ENCODE data around the gene HES2. TPM values are rescaled to one million over a fixed set of nuclear protein-coding genes. Genes with fewer than 3 reads are reported as not detected.
A peak's percentile ranks its signal among the peaks of the same experiment; 100 is the strongest.

HES2 gene
- total and polyA plus RNA-seq, 9 of the 15 experiments (the other 6 are each of a cell fraction or from before 2014, with no cell fraction given), result 0.05 to 0.18 (median 0.07) TPM; not detected in 4

DNA sequence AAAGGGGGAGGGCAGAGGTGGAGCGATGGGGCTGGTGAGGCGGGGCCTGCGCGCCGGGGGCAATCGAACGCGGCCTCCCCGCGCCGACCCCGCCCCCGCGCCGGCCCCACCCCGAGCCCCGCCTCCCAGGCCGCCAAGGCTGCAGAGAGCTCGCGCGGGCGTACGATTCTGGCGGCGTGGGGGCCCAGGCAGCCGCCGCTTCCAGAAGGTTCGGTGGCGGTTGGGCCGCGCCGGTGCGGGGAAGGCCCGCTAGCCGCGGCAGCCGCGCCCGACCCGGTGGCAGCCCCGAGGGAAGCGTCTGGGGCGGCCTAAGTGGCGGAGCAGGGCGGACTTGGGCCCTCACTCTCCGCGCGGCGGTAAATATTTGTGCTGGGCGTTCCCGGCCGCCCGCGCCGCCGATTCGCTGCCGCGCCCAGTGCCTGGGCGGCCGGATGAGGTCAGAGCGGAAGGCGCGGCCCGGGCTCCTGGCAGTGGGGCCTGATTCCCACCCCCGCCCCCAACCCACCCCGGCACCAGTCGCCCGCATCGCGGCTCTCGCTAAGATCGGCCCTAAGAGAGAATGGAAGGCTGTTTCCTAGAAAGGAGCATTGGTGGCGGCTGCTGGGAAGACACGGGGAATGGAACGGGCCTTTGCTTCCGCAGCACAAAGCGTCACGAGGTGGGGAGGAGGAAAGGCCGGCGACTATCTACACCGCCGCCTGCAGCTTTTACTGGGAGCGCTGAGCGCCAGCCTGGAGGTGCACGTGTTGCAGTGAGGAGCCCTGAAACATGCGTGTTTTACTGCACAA lies 26.1 kb downstream of the HES2 start, which contains the start of gene ACOT7 (continued):
- peak; percentile 79 for TF ChIP-seq TFAP4 (CRISPR knock-in tag; IDR thresholded peaks at IDR 0.05; ENCODE audit: borderline replicate concordance)
- TF ChIP-seq ARID1B (IDR thresholded peaks at IDR 0.05), result peak; percentile 49; the same call in 1 of the 2 replicates
- TF ChIP-seq EWSR1 (IDR thresholded peaks at IDR 0.05; ENCODE audit: borderline replicate concordance, low read depth, partially characterized antibody), result no peak
- TF ChIP-seq, protein P1, sequence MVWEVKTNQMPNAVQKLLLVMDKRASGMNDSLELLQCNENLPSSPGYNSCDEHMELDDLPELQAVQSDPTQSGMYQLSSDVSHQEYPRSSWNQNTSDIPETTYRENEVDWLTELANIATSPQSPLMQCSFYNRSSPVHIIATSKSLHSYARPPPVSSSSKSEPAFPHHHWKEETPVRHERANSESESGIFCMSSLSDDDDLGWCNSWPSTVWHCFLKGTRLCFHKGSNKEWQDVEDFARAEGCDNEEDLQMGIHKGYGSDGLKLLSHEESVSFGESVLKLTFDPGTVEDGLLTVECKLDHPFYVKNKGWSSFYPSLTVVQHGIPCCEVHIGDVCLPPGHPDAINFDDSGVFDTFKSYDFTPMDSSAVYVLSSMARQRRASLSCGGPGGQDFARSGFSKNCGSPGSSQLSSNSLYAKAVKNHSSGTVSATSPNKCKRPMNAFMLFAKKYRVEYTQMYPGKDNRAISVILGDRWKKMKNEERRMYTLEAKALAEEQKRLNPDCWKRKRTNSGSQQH (CRISPR knock-in tag; IDR thresholded peaks at IDR 0.05), result no peak
- peak; percentile 99 for TF ChIP-seq ZFX (CRISPR knock-in tag; IDR thresholded peaks at IDR 0.05)
- TF ChIP-seq RFX5 (IDR thresholded peaks at IDR 0.05; ENCODE audit: low read depth, low read length), result no peak
- peak; percentile 63 for TF ChIP-seq KDM5B (IDR thresholded peaks at IDR 0.05; ENCODE audit: insufficient replicate concordance, low read depth, low read length)
- no peak for TF ChIP-seq HSF4 (CRISPR knock-in tag; IDR thresholded peaks at IDR 0.05; ENCODE audit: borderline replicate concordance)
- no peak for TF ChIP-seq TAF9B (IDR thresholded peaks at IDR 0.05; ENCODE audit: partially characterized antibody)
- peak; percentile 67; the same call in 1 of the 2 replicates for TF ChIP-seq BRD4 (IDR thresholded peaks at IDR 0.05)
- TF ChIP-seq CHCHD3 (CRISPR knock-in tag; IDR thresholded peaks at IDR 0.05), result no peak
- peak; percentile 40 for TF ChIP-seq FOSL1 (tag; conservative IDR thresholded peaks at IDR 0.05)
- no peak for TF ChIP-seq REST (IDR thresholded peaks at IDR 0.05; ENCODE audit: borderline replicate concordance)
- peak; percentile 76; the same call in 1 of the 2 replicates for TF ChIP-seq REST (CRISPR knock-in tag; IDR thresholded peaks at IDR 0.05; ENCODE audit: low read depth)
- no peak for TF ChIP-seq HDAC6 (IDR thresholded peaks at IDR 0.05; ENCODE audit: low read depth, low read length)
- no peak for TF ChIP-seq ZBTB43 (CRISPR knock-in tag; IDR thresholded peaks at IDR 0.05)

Data from K562 (cell line).